Activated CD4-positive, CD25-positive, alpha-beta regulatory T cell treated with anti-CD3 and anti-CD28 coated beads, Interleukin-2, amount 50 U/mL, for 24 hours (primary cell): ENCODE results near the gene KCNT1.

ENCODE experiments used
- ATAC-seq, 2 donors: fragments of 150-1000 bp; cut with Tn5 transposase; one replicate each; pipeline ENCODE4 v1.10.0; 2021; ENCODE audit warnings: mild to moderate bottlenecking in 1 of 2, moderate library complexity in 1 of 2

The KCNT1 gene

DNA sequence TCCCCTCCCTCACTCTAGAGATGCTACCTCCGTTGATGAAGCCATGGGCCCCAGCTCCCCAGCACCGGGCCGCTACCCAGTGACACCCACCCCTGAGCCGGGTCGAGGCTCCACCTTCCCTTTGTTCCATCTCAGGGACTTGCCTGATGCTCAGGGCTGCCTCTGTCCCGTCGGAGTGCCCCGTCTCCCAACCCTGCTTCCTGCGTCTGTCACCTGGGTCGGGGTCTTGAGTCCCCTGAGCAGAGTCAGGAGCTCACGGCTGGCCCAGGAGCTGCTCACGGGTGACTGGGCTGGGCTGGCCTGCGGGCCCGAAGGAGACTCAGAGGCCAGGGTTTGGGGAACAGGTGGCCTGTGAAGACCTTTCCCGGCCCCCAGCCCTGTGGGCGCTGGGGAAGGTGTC lies 85.3 kb downstream of the KCNT1 start:
- no peak for ATAC-seq

DNA sequence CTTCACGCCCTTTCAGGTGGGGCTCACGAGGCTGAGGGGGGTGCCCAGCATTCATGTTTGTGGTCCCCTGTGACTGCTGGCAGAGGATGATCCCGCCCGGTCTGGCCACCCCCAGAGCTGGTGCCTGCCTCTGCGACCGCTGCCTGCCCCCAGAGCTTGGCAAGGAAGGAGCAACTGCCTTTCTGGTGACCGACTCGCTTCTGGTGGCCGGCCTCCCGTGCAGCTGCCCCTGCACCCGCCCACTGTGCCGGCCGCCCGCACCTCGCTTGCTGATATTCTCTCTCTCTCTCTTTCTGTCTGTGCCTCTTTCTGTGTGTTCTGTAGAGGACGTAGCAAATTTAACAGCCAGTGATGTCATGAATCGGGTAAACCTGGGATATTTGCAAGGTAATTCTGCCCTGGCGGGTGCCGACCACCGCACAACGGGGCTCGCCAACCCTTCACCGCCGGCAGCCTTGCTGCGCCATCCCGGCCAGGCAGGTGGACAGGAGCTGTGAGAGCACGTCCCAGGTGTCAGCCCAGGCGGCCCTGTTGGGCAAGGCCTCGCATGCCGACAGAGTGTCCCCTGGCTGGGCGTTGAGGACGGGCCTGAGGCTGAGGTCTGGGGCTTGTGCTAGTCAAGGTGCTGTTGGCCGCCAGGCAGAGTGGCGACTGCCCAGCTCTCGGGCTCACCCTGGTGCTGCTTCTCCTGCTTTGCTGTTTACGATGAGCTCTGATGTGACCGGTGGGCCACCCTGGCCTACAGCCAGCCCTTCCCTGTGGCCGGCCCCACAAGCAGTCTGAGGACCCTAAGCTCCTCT lies 86.0 kb downstream of the KCNT1 start:
- no peak for ATAC-seq

DNA sequence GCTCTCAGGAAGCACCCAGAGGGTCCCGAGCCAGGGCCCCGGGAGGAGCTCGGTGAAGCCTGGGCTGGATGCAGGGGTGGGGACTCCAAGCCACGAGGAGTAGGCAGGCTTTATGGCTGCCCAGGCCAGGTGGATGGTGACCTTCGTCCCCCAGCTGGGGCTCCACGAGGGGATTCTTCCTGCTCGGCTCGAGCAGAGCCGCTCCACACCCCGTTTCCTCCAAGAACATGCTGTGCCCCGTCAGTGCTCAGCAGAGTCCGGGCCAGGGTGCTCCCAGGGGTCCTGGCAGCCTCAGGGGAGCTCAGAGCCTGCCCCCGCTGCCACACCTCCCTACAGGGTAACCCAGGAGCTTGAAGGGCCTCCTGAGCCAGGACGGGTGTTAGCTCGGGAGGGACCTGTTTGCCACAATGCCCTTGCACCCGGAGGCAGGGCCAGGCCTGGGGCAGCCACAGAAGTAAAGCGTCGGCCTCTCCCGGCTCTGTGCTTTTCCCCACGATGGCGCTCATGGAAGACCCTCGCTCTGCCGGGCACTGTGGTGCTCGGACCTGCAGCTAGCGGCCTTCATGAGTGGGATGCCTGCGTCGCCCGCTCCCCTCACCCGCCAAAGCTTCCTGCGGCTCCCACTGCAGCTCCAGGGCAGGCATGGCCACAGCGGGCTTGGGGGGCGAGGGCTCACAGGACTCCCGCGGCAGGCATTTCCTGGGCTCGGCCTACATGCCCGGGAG lies 86.8 kb downstream of the KCNT1 start:
- no peak for ATAC-seq

DNA sequence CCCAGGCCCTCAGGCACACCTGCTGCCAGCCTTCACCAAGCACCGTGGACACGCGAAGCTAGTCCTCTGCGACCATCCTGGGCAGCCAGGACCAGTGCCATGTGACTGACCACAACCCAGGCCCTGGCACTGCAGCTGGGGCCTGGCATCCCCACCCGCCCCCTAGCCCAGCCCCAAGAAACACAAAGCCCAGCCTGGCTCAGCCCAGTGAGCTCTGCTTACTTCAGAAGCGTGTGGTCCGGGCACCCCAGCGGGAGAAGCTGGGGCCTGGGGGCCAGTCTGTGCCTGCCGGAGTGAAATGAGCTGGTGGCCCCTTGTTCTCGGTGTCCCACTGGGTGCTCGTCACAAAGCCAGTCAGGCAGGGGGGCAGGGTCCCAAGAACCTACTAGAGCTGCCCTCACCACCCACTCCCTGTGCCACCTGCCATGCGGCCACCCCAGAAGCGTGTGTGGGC lies 87.9 kb downstream of the KCNT1 start:
- ATAC-seq: no peak

DNA sequence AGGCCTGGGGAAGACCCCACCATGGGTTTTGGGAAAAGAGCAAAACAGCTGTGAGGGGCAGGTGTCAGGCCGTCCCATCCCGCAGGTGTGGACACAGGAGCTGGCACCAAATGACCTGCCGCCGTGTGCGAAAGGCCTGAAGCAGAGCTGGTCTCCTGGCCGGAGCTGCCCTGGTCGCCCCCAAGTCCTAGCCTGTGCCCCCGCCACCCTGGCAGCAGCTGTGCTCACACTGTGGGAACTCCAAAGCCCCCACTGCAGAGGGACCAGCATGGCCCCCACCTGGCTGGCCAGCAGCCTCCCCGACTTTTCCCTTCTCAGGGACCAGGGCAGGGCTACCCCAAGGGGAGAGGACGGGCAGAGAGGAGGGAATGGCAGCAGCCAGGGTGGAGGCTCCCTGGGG lies 88.4 kb downstream of the KCNT1 start:
- no peak for ATAC-seq

DNA sequence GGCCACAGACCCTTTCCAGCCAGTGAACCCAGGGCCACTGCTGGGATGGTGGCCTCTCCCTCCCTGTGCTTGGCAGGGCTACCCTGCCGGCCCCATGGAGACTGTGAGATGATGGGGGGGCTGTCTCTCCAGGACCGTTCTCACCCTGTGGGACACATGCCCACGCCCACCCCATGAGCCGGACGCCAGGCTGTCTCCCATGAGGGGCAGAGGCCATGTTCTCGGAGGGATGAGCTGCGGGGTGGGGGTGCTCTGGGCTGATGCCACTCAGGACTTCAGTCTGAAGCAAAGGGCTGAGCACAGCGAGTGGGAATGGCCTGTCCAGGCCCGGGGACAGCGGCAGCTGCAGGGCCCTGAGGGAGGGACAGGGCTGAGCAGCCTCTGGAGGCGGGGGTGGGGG lies 88.9 kb downstream of the KCNT1 start:
- ATAC-seq: no peak

DNA sequence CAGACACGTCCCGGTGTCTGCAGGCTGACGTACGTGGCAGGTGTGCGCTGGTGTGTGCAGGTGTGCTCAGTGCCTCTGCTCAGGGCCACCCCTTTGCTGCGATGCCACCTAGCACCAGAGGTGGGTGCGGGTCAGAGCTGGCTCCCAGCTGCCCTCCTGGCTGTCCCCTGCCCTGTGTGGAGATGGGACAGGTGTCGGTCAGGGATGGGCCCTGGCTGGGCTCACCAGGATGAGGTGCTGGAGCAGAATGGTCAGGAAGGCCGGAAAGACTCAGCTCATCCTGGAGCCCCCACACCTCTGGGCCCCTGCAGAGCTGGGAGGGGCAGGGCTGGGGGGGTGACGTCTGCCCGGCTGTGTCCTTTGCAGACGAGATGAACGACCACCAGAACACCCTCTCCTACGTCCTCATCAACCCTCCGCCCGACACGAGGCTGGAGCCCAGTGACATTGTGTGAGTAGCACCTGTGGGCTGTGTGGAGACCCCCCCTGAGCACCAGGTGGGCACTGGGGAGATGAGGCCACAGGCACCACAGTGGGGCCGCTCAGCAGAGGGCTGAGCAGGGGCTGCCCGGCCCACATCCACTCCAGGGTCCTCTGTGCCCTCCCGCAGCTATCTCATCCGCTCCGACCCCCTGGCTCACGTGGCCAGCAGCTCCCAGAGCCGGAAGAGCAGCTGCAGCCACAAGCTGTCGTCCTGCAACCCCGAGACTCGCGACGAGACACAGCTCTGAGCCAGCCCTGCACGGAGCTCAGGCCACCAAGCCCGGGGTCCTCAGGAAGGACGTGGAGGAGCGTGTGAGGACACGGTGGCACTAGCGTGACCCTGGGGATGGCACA lies 89.7 kb downstream of the KCNT1 start:
- ATAC-seq: no peak

DNA sequence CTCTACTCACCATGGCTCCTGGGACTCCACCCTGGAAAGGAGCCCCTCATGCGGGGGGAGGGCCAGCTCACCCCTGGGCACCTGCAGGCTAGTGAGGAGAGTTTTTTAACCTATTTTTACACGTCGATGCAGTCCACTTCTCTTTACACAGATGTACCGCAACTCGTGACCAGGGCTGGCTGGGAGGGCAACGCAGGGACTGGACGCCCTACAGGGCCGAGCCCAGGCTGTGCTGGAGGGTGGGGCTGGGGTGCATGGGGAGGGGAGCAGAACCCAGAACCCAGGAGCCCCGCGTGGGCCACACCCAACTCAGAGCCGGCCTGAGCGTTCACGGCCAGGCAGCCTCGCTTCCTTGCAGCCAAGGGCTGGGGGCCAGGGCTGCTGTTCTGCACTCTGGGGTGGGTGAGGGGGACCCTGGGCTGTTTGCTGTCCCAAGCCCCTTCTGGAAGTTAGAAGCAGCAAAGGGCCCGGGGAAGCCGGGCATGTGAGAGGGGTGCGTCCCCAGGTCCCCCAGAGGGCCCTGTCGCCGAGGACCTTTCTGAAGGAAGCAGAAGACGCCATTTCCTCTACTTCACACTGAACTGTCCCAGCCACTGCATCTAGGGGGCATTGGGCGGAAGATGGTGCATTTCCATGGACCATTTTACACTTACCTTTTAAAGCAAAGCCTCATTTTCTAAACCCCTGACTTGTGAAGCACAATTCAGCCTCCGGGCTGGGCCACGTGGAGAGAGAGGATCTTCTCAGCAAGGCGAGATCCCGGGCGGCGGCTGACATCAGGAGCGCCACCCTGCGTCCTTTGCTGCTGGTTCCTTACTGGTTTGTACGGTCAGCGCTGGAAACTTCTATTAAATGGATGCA lies 90.5 kb downstream of the KCNT1 start:
- no peak for ATAC-seq

DNA sequence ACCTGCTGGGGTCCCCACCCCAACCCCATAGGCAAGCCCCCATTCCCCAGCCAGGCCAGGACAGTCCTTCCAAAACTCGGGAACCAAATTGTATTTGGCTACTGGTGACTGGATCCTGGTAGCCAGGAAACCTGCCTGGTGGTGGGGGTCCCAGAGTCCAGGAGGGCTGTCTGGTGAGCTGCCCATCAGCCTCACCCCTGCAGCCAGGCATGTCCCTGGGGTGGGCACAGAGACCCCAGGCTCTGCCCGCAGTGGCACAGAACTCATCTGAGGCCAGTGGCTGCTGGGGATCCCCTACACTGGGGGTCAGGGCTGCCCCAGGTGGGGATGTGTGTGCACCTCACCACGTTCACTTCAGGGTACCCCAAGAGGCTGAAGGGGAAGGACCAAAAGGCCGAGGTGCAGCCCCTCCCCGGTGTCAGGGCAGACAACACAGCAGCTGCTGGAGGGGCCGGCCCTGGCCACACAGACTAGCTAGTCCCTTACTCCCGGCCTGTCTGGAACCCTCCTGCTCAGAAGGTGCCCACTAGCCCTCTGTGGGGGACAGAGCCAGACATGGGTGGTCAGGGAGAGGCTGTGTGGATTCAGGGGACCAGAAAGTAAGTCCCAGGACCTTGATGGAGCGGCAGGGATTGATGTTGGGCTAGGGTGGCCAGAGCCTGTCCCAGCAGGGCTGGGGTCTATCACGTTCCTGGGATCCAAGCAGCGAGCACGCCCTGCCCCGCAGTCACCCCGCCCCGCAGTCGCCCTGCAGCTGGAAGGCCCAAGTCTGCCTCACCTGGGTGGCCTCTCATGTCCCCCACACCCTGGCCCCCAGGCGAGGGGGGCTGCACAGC lies 91.5 kb downstream of the KCNT1 start:
- ATAC-seq: no peak

DNA sequence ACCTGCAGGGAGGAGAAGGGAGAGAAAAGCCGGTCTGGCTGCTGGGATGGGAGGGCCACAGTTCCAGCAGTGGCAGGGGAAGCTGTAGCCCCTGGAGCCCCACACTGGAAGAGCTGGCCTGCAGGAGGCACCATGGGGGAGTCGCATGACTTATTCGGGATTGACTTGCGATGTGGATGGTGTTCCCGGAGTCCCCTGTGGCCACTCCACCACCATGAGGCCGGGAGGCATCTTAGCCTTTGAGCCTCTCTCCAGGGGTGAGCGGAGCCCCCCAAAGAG lies 92.0 kb downstream of the KCNT1 start:
- ATAC-seq: no peak

DNA sequence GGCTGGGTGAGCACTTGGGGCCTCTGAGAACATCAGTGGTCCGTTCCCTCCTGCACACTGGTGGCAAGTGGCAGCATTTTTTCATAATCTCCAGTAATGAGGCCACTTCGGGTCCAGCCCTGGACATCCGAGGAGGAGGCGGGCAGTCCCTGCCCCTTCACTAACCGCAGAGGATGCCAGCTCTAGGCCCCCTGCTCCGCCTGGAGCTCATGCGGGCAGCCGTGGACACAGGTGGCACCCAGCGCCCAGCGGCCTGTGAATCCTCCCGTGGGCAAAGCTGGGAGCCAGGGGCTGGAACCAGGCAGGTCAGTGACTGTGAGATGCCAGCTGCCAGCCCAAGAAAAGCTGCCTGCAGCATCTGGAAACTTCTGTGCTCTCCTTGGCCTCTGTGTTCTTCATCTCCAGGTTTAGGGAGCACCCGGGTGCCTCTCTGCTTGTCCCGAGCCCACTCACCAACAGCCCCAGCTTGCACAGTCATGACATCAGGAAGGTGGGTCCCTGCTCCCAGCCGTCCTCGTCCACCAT lies 92.4 kb downstream of the KCNT1 start:
- no peak for ATAC-seq

DNA sequence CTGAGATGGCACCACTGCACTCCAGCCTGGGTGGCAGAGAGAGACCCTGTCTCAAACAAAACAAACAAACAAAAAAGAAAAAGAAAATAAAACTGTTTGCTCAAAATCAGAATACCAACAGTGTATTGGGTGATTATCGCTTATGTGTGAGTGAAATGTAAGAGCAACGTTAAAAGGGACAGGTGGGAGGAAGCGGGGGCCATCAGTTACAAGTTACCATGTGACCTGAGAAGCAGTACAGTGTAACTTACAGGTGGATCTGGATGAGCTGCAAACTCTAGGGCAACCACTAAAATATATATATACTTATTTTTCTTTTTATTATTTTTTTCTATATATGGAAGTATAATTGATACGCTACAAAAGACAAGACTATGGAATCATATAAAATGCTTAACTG lies 93.4 kb downstream of the KCNT1 start:
- no peak for ATAC-seq

DNA sequence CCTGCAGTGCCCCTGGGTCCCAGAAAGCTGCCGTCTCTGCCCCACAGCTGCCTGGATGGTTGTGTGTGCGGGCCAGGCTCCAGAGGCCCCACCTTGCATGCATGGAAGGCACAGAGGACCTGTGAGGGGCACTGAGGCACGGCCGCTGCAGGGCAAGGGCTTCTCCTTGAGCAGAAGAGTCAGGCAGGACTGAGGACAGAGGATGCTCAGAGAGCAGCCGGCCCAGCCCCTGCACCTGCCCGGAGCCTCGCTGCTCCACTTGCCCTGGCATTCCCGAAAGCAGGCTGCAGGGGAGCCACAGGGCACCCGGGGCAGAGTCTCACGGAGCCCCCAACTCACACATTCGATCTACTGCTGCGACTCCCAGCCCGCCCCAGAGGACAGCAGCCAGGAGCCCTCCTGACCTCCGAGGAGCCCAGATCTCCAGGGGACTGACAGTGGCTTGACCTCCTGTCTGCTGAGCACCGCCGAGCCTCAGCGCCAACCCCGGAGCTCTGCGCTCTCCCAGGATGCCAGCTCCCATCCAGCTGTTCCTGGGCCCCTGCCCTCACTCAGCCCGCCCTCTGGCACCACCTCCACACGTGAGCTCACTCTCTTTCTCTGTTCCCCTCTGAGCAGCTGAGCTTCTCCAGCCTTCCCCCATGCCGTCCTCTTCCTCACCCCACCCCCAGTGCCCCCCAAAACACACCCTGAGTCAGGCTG lies 95.0 kb downstream of the KCNT1 start:
- no peak for ATAC-seq

DNA sequence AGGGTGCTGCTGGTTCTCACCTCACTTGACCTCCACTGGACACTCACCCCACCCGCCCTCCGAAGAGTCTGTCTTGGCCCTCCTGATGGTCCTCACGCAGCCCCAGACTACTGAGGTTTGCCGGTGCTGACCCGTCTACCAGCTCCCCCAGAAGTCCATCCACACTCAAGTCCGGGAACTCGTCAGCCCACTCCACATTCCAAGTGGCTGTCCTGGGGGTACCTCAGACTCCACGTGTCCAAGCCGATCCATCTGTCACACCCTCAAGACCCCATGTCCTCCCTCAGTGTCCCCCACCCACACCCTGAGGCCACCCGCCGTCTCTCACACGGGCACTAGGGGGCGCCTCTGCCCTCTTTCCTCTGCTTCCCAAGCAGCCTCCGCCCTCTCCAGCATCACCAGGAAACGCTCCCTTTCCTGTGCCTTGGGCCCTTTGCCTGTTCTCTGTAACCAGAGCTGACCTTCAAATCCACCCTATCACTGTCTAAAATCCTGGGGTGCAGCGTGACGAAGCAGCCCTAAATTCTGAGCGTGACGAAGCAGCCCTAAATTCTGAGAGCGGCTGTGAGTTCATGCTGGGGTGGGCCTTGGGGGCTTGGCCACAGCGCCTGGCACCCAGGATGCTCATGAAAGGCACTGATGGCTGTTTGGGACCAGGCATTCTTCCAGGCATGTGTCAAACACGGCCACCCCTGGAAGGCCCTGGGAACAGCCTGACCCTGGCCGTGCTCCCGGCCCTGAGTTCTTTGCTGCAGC lies 95.7 kb downstream of the KCNT1 start:
- no peak for ATAC-seq

DNA sequence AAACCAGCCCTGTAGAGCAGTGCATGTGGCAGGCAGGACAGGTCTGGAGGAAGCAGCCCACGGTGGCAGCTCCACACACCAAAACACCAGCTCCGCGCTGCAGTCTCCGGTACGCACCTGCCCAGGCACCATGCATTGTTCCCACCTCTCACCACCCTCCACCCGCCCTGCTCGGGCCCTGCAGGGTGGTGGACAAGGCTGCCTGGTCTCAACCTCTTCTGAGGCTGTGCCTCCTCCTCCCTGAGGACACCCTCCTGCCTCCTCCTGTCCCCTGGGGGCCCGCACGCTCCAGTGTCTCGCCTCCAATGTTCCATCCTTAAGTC lies 96.2 kb downstream of the KCNT1 start:
- no peak for ATAC-seq

DNA sequence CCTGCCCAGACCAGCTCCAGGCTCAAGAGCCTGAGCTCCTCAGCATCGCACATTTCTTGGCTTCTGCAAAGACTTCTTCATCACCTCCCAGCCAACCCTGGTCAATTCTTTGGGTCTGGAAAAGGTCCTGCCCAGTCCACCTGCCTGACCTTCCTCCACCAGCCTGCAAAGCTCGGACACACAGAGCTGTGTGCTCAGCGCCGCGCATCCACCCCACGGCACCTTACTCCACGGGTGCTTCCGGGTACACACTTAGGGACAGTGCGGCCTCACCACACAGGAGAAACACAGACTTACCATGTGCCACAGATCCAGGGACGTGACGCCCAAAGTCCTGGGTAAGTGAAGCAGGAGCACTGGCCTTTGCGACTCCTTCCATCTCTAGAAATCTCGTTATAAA lies 97.3 kb downstream of the KCNT1 start:
- ATAC-seq: no peak

DNA sequence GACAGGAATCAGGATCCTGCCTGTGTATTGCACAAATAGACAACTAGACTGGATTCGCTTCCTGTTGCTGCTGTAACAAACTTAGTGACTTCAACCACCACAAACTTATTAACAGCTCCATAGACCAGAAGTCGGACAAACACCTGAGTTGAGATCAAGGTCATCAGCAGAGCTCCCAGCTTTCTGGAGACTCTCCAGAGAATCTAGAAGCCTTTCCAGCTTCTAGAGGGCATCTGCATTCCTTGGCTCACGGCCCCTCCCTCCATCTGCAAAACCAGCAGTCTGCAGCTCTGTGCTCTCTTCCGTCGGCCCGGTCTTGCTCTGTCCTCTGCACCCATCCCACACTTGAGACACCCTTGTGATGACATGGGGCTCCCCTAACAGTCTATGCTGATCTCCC lies 99.1 kb downstream of the KCNT1 start:
- ATAC-seq: no peak

DNA sequence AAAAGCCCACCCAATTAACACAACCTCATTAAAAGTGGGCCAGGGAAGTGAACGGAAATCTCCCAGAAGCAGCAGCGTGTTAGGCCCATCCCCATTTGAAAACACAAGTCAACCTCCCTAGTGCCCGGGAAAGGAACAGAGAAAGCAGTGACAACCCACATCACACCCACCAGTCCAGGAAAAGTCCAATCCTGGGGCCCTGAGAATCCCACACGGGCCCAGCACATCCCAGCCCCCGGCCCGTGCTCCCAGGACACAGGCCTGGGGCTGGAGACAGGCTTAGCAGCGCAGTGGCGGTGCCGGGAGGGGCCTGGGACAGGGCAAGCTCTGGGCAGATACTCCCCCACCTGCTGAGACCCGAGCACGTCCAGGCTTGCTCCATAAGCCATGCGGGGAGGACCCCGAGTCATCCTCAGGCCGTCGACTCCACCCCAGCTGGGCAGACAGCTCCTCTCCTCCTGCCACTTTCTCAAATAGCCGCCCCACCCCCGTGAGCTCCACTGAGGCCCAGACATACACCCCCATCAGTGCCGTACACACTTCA lies 101.0 kb downstream of the KCNT1 start:
- ATAC-seq: no peak

DNA sequence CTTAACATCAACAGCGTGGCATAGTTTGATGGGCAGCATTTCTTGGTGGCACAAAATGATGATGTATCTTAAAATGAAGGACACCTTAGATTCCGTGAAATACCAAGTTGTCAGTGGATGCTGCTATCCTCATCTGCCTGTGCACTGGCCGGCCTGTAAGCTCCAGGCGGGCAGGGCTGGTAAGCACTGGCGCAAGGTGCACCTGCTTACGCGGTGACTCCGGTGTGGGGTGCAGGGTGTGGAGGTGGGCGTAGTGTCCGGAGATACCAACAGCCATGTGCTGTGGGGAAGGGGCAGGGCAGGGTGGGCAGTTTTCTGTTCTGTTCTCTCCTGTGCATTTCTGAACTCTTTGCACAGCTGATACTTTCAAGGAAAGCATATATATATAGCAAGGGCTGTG lies 101.5 kb downstream of the KCNT1 start:
- ATAC-seq: no peak
